ENCODE data around the gene ECT2. TPM values are rescaled to one million over a fixed set of nuclear protein-coding genes. Genes with fewer than 3 reads are reported as not detected.

Gene ECT2
- total RNA-seq, 8 experiments from 2014 or later = 5.2 to 49.4 (median 13.9) TPM

DNA sequence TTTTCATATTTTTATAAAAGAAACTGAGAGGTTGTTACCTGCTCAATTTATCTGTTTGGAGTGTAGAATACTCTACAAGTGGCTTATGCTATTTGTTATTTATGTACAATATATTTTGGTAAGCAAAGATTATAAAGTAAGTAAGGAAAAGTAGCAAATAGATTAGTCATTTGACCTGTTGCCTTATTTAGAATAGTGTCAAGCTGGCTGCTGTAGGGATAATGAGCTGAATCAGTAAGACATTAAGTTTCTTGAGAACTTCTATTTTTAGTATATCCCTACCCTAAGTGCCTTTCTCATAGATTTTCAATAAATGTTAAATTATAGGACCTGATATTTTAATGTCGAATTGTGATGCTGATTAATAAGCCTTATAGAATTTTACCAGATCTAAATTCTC is 37.2 kb downstream of the ECT2 start:
- no peak for ATAC-seq (replicated peaks in 6 of 8)
- Histone ChIP-seq H3K4me3 (no peak overlapping the region), H3K27ac (no peak overlapping the region), H3K4me1 (replicated peaks in 1 of 2) (no peaks in the 10 kb centered on the region)
- in situ Hi-C loops (cut with MboI; ENCODE audit: low pct_unique_long_range_greater_than_20kb in 2 of 9, low sequenced_read_pairs in 9 of 9, unreplicated experiment in 9 of 9) = no loop called here
- WGBS, 10 experiments = 86 to 100% (median 100%) methylated on average over 1 of the region's 1 CpG; no CpG with 5 or more reads in 2 of the 10 experiments

GRCh38 chr3:172799246-172799645 is 48.7 kb downstream of the ECT2 start:
- Histone ChIP-seq H3K4me1 (replicated peaks in 1 of 2) (no peaks in the 10 kb centered on the region), H3K27ac (no peak overlapping the region), H3K4me3 (no peak overlapping the region)
- in situ Hi-C loops (cut with MboI; ENCODE audit: low pct_unique_long_range_greater_than_20kb in 2 of 9, low sequenced_read_pairs in 9 of 9, unreplicated experiment in 9 of 9) = no loop called here
- no peak for ATAC-seq (replicated peaks in 6 of 8)
- 36 to 100% (median 100%) methylated on average over 1 of the region's 1 CpG; no CpG with 5 or more reads in 3 of the 10 experiments for WGBS, 10 experiments

- H3K4me3 ChIP-seq = no peak overlapping the region
- WGBS, 10 experiments = 83 to 100% (median 100%) methylated on average over 2 of the region's 2 CpGs; no CpG with 5 or more reads in 3 of the 10 experiments
- ATAC-seq (replicated peaks in 6 of 8) = no peak
- in situ Hi-C loops (cut with MboI; ENCODE audit: low pct_unique_long_range_greater_than_20kb in 2 of 9, low sequenced_read_pairs in 9 of 9, unreplicated experiment in 9 of 9) = no loop called here
- no peaks in the 10 kb centered on the region for H3K4me1 ChIP-seq (replicated peaks in 1 of 2)
- H3K27ac ChIP-seq = no peak overlapping the region
Measured at GRCh38 chr3:172800156-172800555, 49.6 kb downstream of the ECT2 start.

GRCh38 chr3:172803489-172803888 is 53.0 kb downstream of the ECT2 start:
- no peak for ATAC-seq (replicated peaks in 6 of 8)
- no peak overlapping the region for H3K4me3 ChIP-seq
- 92 to 100% (median 94%) methylated on average over 2 to 3 of the region's 3 CpGs for WGBS, 10 experiments
- in situ Hi-C loops (cut with MboI; ENCODE audit: low pct_unique_long_range_greater_than_20kb in 2 of 9, low sequenced_read_pairs in 9 of 9, unreplicated experiment in 9 of 9) = no loop called here
- no peaks in the 10 kb centered on the region for H3K4me1 ChIP-seq (replicated peaks in 1 of 2)
- H3K27ac ChIP-seq = no peak overlapping the region

DNA sequence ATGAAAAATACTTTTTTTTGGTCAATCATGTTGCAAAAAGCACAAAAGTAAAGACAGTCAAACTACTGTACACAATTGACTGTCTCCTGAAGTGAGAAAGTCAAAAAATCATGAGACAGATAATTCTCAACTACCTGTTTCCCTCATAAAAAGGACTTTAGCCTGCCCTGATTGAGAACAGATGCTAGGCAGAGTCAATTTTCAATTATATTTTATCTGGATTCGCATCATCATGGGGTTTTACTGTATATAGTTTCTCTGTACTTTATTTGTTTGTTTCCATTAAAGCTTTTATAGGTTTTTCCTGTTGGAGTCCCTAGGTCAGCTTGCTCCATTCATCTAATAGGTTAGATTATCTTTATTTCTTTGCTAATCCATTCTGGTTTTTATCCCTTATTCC is 53.8 kb downstream of the ECT2 start:
- H3K4me3 ChIP-seq = no peak overlapping the region
- H3K27ac ChIP-seq = no peak overlapping the region
- 86 to 100% (median 100%) methylated on average over 1 of the region's 1 CpG; no CpG with 5 or more reads in 2 of the 10 experiments for WGBS, 10 experiments
- in situ Hi-C loops (cut with MboI; ENCODE audit: low pct_unique_long_range_greater_than_20kb in 2 of 9, low sequenced_read_pairs in 9 of 9, unreplicated experiment in 9 of 9) = no loop called here
- no peak for ATAC-seq (replicated peaks in 6 of 8)
- H3K4me1 ChIP-seq (replicated peaks in 1 of 2) = no peaks in the 10 kb centered on the region

DNA sequence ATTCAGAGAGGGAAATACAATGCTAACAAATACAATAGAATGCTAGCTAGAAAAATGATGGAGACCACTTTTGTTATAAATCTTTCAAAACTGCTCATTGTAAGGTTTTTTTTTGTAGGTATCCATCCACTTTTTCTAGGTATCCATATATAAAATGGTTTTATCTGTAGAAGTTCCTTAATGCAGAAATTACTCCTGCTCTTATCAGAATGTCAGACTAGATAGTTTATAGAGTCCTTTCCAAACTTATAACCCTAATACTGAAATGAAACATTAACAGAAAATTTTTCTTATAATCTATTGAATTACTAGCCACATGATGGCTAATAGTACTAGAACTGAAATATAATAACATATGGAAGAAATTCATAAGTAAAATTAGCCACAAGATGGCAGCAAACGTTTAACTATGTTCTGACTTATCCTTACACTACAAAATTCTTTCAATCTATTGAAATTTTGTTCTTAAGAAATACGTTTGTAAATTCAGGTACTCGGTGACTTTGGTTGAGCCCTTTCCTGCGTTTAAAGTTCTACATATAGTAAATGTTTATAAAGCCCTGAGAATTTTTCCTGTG is 58.5 kb downstream of the ECT2 start:
- Histone ChIP-seq H3K4me1 (replicated peaks in 1 of 2) (no peaks in the 10 kb centered on the region), H3K27ac (no peak overlapping the region), H3K4me3 (no peak overlapping the region)
- 0 to 78% (median 61%) methylated on average over 1 to 4 of the region's 4 CpGs; no CpG with 5 or more reads in 2 of the 10 experiments for WGBS, 10 experiments
- peak in 2 of 8 experiments; percentile 38 to 39 for ATAC-seq (replicated peaks in 6 of 8)
- in situ Hi-C loops (cut with MboI; ENCODE audit: low pct_unique_long_range_greater_than_20kb in 2 of 9, low sequenced_read_pairs in 9 of 9, unreplicated experiment in 9 of 9) = no loop called here

- Histone ChIP-seq H3K4me3 (no peak overlapping the region), H3K4me1 (replicated peaks in 1 of 2) (no peaks in the 10 kb centered on the region), H3K27ac (no peak overlapping the region)
- in situ Hi-C loops (cut with MboI; ENCODE audit: low pct_unique_long_range_greater_than_20kb in 2 of 9, low sequenced_read_pairs in 9 of 9, unreplicated experiment in 9 of 9) = no loop called here
- ATAC-seq (replicated peaks in 6 of 8) = no peak
- 82 to 100% (median 96%) methylated on average over 2 to 4 of the region's 4 CpGs for WGBS, 10 experiments
Measured at GRCh38 chr3:172811099-172811498, 60.6 kb downstream of the ECT2 start.

DNA sequence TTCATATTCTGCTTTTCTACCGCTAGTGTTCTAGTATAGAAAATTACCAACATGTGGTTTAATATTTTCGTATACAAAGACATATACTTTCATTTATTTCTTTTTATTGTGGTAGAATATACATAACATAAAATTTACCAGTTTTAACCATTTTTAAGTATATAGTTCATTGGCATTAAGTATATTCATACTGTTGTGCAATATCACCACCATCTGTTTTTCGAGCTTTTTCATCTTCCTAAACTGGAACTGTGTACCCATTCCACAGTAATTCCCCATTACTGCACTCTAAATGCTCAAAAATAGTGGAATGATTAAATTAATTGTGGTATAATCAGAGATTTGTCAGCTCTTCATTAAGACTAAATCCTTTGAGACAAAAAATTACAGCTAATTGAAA is 62.9 kb downstream of the ECT2 start:
- WGBS, 10 experiments = 80 to 100% (median 96%) methylated on average over 1 to 3 of the region's 3 CpGs
- in situ Hi-C loops (cut with MboI; ENCODE audit: low pct_unique_long_range_greater_than_20kb in 2 of 9, low sequenced_read_pairs in 9 of 9, unreplicated experiment in 9 of 9) = no loop called here
- no peak overlapping the region for H3K27ac ChIP-seq
- ATAC-seq (replicated peaks in 6 of 8) = no peak
- no peaks in the 10 kb centered on the region for H3K4me1 ChIP-seq (replicated peaks in 1 of 2)
- H3K4me3 ChIP-seq = no peak overlapping the region

GRCh38 chr3:172814738-172815137 is 64.2 kb downstream of the ECT2 start:
- H3K27ac ChIP-seq = no peak overlapping the region
- ATAC-seq (replicated peaks in 6 of 8) = no peak
- in situ Hi-C loops (cut with MboI; ENCODE audit: low pct_unique_long_range_greater_than_20kb in 2 of 9, low sequenced_read_pairs in 9 of 9, unreplicated experiment in 9 of 9) = no loop called here
- no peaks in the 10 kb centered on the region for H3K4me1 ChIP-seq (replicated peaks in 1 of 2)
- WGBS, 10 experiments = 83 to 100% (median 100%) methylated on average over 1 of the region's 1 CpG; no CpG with 5 or more reads in 4 of the 10 experiments
- no peak overlapping the region for H3K4me3 ChIP-seq

DNA sequence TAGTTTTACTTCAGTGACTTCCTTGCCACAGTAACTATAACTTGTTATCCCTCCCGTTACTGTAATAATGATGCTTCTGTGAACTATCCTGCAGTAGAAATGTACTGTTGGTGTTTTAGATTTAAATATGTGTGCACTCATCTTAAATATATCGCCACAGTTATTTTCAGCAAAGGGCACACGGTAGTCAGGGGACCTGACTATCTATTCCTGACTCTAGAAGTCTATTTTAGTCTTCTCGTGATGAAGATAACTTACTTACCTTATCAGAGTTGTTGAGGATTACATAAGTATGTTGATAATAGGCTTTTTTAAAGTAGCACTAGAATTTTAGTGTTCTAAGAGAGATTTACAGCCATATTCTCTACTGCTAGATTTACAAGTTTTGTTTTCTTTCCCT is 65.3 kb downstream of the ECT2 start:
- in situ Hi-C loops (cut with MboI; ENCODE audit: low pct_unique_long_range_greater_than_20kb in 2 of 9, low sequenced_read_pairs in 9 of 9, unreplicated experiment in 9 of 9) = no loop called here
- Histone ChIP-seq H3K4me3 (no peak overlapping the region), H3K4me1 (replicated peaks in 1 of 2) (no peaks in the 10 kb centered on the region), H3K27ac (no peak overlapping the region)
- ATAC-seq (replicated peaks in 6 of 8) = no peak
- 85 to 100% (median 98%) methylated on average over 1 to 4 of the region's 4 CpGs; no CpG with 5 or more reads in 1 of the 10 experiments for WGBS, 10 experiments

- Histone ChIP-seq H3K27ac (no peak overlapping the region), H3K4me3 (no peak overlapping the region), H3K4me1 (replicated peaks in 1 of 2) (no peaks in the 10 kb centered on the region)
- no peak for ATAC-seq (replicated peaks in 6 of 8)
- in situ Hi-C loops (cut with MboI; ENCODE audit: low pct_unique_long_range_greater_than_20kb in 2 of 9, low sequenced_read_pairs in 9 of 9, unreplicated experiment in 9 of 9) = no loop called here
Measured at GRCh38 chr3:172816281-172816680, 65.8 kb downstream of the ECT2 start.

DNA sequence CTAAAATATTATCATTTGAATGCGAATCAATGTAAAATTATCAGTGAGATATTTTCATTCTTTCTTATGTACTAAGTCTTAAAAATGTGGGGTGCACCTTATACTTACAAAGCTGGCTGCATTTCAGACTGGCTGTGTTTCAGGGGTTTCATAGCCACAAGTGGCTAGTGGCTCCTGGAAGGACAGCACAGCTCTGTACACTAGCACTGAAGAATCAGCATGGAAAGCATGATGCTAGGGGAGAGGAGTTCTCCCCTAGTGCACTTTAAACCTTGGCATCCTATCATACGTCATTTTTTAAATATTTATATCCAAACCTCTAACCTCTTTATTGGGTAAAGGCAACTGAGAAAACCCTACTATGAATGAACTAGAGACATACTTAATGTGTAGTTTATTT is 66.4 kb downstream of the ECT2 start:
- no peak for ATAC-seq (replicated peaks in 6 of 8)
- H3K27ac ChIP-seq = no peak overlapping the region
- no peaks in the 10 kb centered on the region for H3K4me1 ChIP-seq (replicated peaks in 1 of 2)
- H3K4me3 ChIP-seq = no peak overlapping the region
- in situ Hi-C loops (cut with MboI; ENCODE audit: low pct_unique_long_range_greater_than_20kb in 2 of 9, low sequenced_read_pairs in 9 of 9, unreplicated experiment in 9 of 9) = no loop called here
- WGBS, 10 experiments = 85 to 100% (median 98%) methylated on average over 1 to 2 of the region's 2 CpGs

- ATAC-seq (replicated peaks in 6 of 8) = peak in 3 of 8 experiments; percentile 44 to 92 (median 64)
- 0 to 100% (median 92%) methylated on average over 1 to 2 of the region's 2 CpGs; no CpG with 5 or more reads in 1 of the 10 experiments for WGBS, 10 experiments
- Histone ChIP-seq H3K4me1 (replicated peaks in 1 of 2) (no peaks in the 10 kb centered on the region), H3K27ac (no peak overlapping the region), H3K4me3 (no peak overlapping the region)
- in situ Hi-C loops (cut with MboI; ENCODE audit: low pct_unique_long_range_greater_than_20kb in 2 of 9, low sequenced_read_pairs in 9 of 9, unreplicated experiment in 9 of 9) = no loop called here
Measured at GRCh38 chr3:172820492-172820891, 70.0 kb downstream of the ECT2 start.

GRCh38 chr3:172824229-172824628 is 73.7 kb downstream of the ECT2 start:
- no peaks in the 10 kb centered on the region for H3K4me1 ChIP-seq (replicated peaks in 1 of 2)
- no peak for ATAC-seq (replicated peaks in 6 of 8)

More at GRCh38 chr3:172824229-172824628, 73.7 kb downstream of the ECT2 start:
- WGBS, 10 experiments = 95 to 100% (median 100%) methylated on average over 1 to 2 of the region's 2 CpGs; no CpG with 5 or more reads in 6 of the 10 experiments
- Histone ChIP-seq H3K27ac (no peak overlapping the region), H3K4me3 (no peak overlapping the region)
- in situ Hi-C loops (cut with MboI; ENCODE audit: low pct_unique_long_range_greater_than_20kb in 2 of 9, low sequenced_read_pairs in 9 of 9, unreplicated experiment in 9 of 9) = no loop called here
